Vagina (tissue), 2 donors: ENCODE measurements around the gene TOMM5. TPM values are rescaled to one million over a fixed set of nuclear protein-coding genes. Genes with fewer than 3 reads are reported as not detected.

Experiments used
- DNase-seq, 2 donors: peaks; one replicate each; pipeline ENCODE4 v3.0.0-alpha.2; 2017; ENCODE audit errors: extremely low spot score in 2 of 2
- H3K27ac ChIP-seq: fragments of 200-600 bp; sonication (generic); one replicate; pipeline ENCODE4 v1.5.1; 2019
- H3K27me3 ChIP-seq: fragments of 200-600 bp; sonication (generic); one replicate; pipeline ENCODE4 v1.5.1; 2019
- H3K36me3 ChIP-seq, 2 donors: fragments of 200-600 bp; sonication (generic); one replicate each; pipeline ENCODE4 v1.5.1; 2017 to 2019
- H3K4me1 ChIP-seq: fragments of 200-600 bp; sonication (generic); one replicate; pipeline ENCODE4 v1.5.1; 2019
- H3K4me3 ChIP-seq, 2 donors: fragments of 200-600 bp; sonication (generic); 1 replicate in 1 of 2; 2 replicates in 1 of 2; pipeline ENCODE4 v1.5.1; 2016 to 2019
- H3K9me3 ChIP-seq: fragments of 200-600 bp; sonication (generic); one replicate; pipeline ENCODE4 v1.5.1; 2019
- CTCF ChIP-seq, 3 experiments: fragments of 450-650 bp in 2 of 3; fragments of 200-600 bp in 1 of 3; sonication (generic) in 1 of 3; IDR thresholded peaks; one replicate each; pipeline ENCODE4 v1.5.1; 2017 to 2019; ENCODE audit warnings: antibody characterized with exemption in 3 of 3, mild to moderate bottlenecking in 2 of 3, moderate library complexity in 2 of 3
- POLR2A ChIP-seq, 2 donors: fragments of 450-650 bp; IDR thresholded peaks; one replicate each; pipeline ENCODE4 v1.6.1; 2017; ENCODE audit warnings: antibody characterized with exemption in 2 of 2, mild to moderate bottlenecking in 2 of 2, moderate library complexity in 2 of 2
- POLR2AphosphoS5 ChIP-seq, 2 donors: sonication (generic); formaldehyde crosslinking; IDR thresholded peaks; one replicate each; pipeline ENCODE4 v1.9.0; 2017; ENCODE audit warnings: antibody characterized with exemption in 2 of 2, mild to moderate bottlenecking in 2 of 2, low read depth in 1 of 2; ENCODE audit not compliant: insufficient read depth in 1 of 2
- intact Hi-C: fragments of 100-400 bp; cut with DNase I; formaldehyde crosslinking; loops from one replicate; pipeline ENCODE4 v1.15.1; 2023
- total RNA-seq: library from RNA; depleted of rRNA; stranded (reverse); fragments of >200 nt; gene quantifications from one replicate; pipeline ENCODE4 v1.2.3, GENCODE V29; 2016

Gene TOMM5
- total RNA-seq, 1 donor from 2014 or later, result 70.7 TPM

GRCh38 chr9:37559125-37559524, 33.3 kb downstream of the TOMM5 start:
- no peak for DNase-seq
- H3K9me3 ChIP-seq, result no peaks in the 10 kb centered on the region
- TF ChIP-seq POLR2AphosphoS5 (IDR thresholded peaks at IDR 0.05; ENCODE audit: insufficient read depth in 1 of 2, low read depth in 1 of 2) (no peak), POLR2A (IDR thresholded peaks at IDR 0.05) (no peak), CTCF (IDR thresholded peaks at IDR 0.05) (no peak)
- H3K27me3 ChIP-seq, result no peaks in the 10 kb centered on the region
- no peak overlapping the region for H3K27ac ChIP-seq
- intact Hi-C loops, result no loop called here
- H3K4me1 ChIP-seq, result no peaks in the 10 kb centered on the region
- H3K4me3 ChIP-seq, result no peak overlapping the region
- H3K36me3 ChIP-seq, result no peaks in the 10 kb centered on the region

GRCh38 chr9:37555786-37556185, 36.6 kb downstream of the TOMM5 start:
- Histone ChIP-seq H3K4me1 (peaks cover 9% of the 10 kb centered on the region), H3K27me3 (no peaks in the 10 kb centered on the region), H3K9me3 (no peaks in the 10 kb centered on the region), H3K36me3 (no peaks in the 10 kb centered on the region), H3K4me3 (no peak overlapping the region), H3K27ac (no peak overlapping the region)
- DNase-seq, result no peak
- no peak for TF ChIP-seq POLR2A (IDR thresholded peaks at IDR 0.05)
- intact Hi-C loops, result no loop called here

- intact Hi-C loops, result no loop called here
Measured at GRCh38 chr9:37554318-37554717, 38.1 kb downstream of the TOMM5 start.

GRCh38 chr9:37551888-37552287, 40.5 kb downstream of the TOMM5 start:
- Histone ChIP-seq H3K27me3 (no peaks in the 10 kb centered on the region), H3K4me1 (peaks cover 9% of the 10 kb centered on the region), H3K9me3 (no peaks in the 10 kb centered on the region), H3K36me3 (no peaks in the 10 kb centered on the region), H3K4me3 (no peak overlapping the region), H3K27ac (no peak overlapping the region)
- no peak for DNase-seq
- TF ChIP-seq POLR2AphosphoS5 (IDR thresholded peaks at IDR 0.05; ENCODE audit: insufficient read depth in 1 of 2, low read depth in 1 of 2) (no peak), POLR2A (IDR thresholded peaks at IDR 0.05) (no peak), CTCF (IDR thresholded peaks at IDR 0.05) (no peak)
- intact Hi-C loops, result no loop called here

More at GRCh38 chr9:37554318-37554717, 38.1 kb downstream of the TOMM5 start:
- Histone ChIP-seq H3K36me3 (no peaks in the 10 kb centered on the region), H3K4me3 (no peak overlapping the region), H3K9me3 (no peaks in the 10 kb centered on the region), H3K4me1 (peaks cover 9% of the 10 kb centered on the region), H3K27me3 (no peaks in the 10 kb centered on the region), H3K27ac (no peak overlapping the region)
- DNase-seq, result no peak
- TF ChIP-seq CTCF (IDR thresholded peaks at IDR 0.05) (no peak), POLR2A (IDR thresholded peaks at IDR 0.05) (no peak), POLR2AphosphoS5 (IDR thresholded peaks at IDR 0.05; ENCODE audit: insufficient read depth in 1 of 2, low read depth in 1 of 2) (no peak)

GRCh38 chr9:37551468-37551867, 40.9 kb downstream of the TOMM5 start:
- intact Hi-C loops, result no loop called here

GRCh38 chr9:37550781-37551180, 41.6 kb downstream of the TOMM5 start:
- peaks cover 9% of the 10 kb centered on the region for H3K4me1 ChIP-seq
- TF ChIP-seq CTCF (IDR thresholded peaks at IDR 0.05), result no peak
- TF ChIP-seq POLR2A (IDR thresholded peaks at IDR 0.05), result no peak
- TF ChIP-seq POLR2AphosphoS5 (IDR thresholded peaks at IDR 0.05; ENCODE audit: insufficient read depth in 1 of 2, low read depth in 1 of 2), result no peak
- H3K27ac ChIP-seq, result no peak overlapping the region
- intact Hi-C loops, result no loop called here
- no peaks in the 10 kb centered on the region for H3K27me3 ChIP-seq
- no peaks in the 10 kb centered on the region for H3K36me3 ChIP-seq
- no peak for DNase-seq
- H3K4me3 ChIP-seq, result no peak overlapping the region
- no peaks in the 10 kb centered on the region for H3K9me3 ChIP-seq

More at GRCh38 chr9:37551468-37551867, 40.9 kb downstream of the TOMM5 start:
- Histone ChIP-seq H3K9me3 (no peaks in the 10 kb centered on the region), H3K27me3 (no peaks in the 10 kb centered on the region), H3K4me1 (peaks cover 9% of the 10 kb centered on the region), H3K27ac (no peak overlapping the region), H3K36me3 (no peaks in the 10 kb centered on the region), H3K4me3 (no peak overlapping the region)
- no peak for TF ChIP-seq POLR2AphosphoS5 (IDR thresholded peaks at IDR 0.05; ENCODE audit: insufficient read depth in 1 of 2, low read depth in 1 of 2)
- no peak for TF ChIP-seq POLR2A (IDR thresholded peaks at IDR 0.05)
- no peak for DNase-seq
